Amygdala (tissue), 56 donors: ENCODE measurements around the gene HNF1A.

Experiments used
- DNase-seq, 56 donors: peaks; one replicate each; lab custom pipeline; 2025; lab: John Stamatoyannopoulos, UW

The HNF1A gene

GRCh38 chr12:120983759-120984158, 5.4 kb downstream of the HNF1A start:
- DNase-seq: no peak

GRCh38 chr12:120984351-120984898, 6.1 kb downstream of the HNF1A start:
- DNase-seq: no peak

- DNase-seq: no peak
Measured at GRCh38 chr12:120988234-120988633, 9.9 kb downstream of the HNF1A start.

GRCh38 chr12:120988658-120989057, 10.3 kb downstream of the HNF1A start:
- DNase-seq: no peak

GRCh38 chr12:120989687-120990086, 11.3 kb downstream of the HNF1A start:
- DNase-seq: no peak

- DNase-seq: no peak
Measured at GRCh38 chr12:120990487-120991055, 12.2 kb downstream of the HNF1A start.

- DNase-seq: no peak
Measured at GRCh38 chr12:120991965-120992364, 13.6 kb downstream of the HNF1A start.

GRCh38 chr12:120992989-120993388, 14.6 kb downstream of the HNF1A start:
- no peak for DNase-seq

- no peak for DNase-seq
Measured at GRCh38 chr12:120993496-120993895, 15.2 kb downstream of the HNF1A start.

GRCh38 chr12:120994059-120994458, 15.7 kb downstream of the HNF1A start:
- DNase-seq: no peak

- no peak for DNase-seq
Measured at GRCh38 chr12:120994589-120995337, 16.4 kb downstream of the HNF1A start.

- no peak for DNase-seq
Measured at GRCh38 chr12:120996133-120996746, 17.9 kb downstream of the HNF1A start.

GRCh38 chr12:120997448-120997847, 19.1 kb downstream of the HNF1A start:
- no peak for DNase-seq

- no peak for DNase-seq
Measured at GRCh38 chr12:120998435-120998834, 20.1 kb downstream of the HNF1A start.

- DNase-seq: no peak
Measured at GRCh38 chr12:120999191-121000120, 21.1 kb downstream of the HNF1A start.

- DNase-seq: no peak
Measured at GRCh38 chr12:121000530-121000929, 22.2 kb downstream of the HNF1A start.

- no peak for DNase-seq
Measured at GRCh38 chr12:121001060-121001459, 22.7 kb downstream of the HNF1A start.

GRCh38 chr12:121001841-121002483, 23.6 kb downstream of the HNF1A start:
- DNase-seq: no peak

GRCh38 chr12:121003650-121004049, 25.3 kb downstream of the HNF1A start:
- no peak for DNase-seq

GRCh38 chr12:121004253-121004815, 26.0 kb downstream of the HNF1A start:
- no peak for DNase-seq
